Measurements from ENCODE around the gene ANKRD45.
"Not testable (repeated sequence)": the region's sequence is repeated elsewhere in the genome, so short reads cannot be mapped to it uniquely, and the experiment has no call there.

DNA sequence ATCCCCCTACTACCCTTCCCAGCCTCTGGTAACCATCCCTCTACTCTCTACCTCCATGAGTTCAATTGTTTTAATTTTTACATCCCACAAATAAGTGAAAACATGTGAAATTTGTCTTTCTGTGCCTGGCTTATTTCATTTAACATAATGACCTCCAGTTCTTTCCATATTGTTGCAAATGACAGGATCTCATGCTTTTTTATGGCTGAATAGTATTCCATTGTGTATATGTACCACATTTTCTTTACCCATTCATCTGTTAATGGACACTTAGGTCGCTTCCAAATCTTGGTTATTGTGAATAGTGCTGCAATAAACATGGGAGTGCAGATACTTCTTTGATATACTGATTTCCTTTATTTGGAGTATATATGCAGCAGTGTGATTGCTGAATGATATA is 105.8 kb downstream of the ANKRD45 start:
- TF ChIP-seq, protein P1, sequence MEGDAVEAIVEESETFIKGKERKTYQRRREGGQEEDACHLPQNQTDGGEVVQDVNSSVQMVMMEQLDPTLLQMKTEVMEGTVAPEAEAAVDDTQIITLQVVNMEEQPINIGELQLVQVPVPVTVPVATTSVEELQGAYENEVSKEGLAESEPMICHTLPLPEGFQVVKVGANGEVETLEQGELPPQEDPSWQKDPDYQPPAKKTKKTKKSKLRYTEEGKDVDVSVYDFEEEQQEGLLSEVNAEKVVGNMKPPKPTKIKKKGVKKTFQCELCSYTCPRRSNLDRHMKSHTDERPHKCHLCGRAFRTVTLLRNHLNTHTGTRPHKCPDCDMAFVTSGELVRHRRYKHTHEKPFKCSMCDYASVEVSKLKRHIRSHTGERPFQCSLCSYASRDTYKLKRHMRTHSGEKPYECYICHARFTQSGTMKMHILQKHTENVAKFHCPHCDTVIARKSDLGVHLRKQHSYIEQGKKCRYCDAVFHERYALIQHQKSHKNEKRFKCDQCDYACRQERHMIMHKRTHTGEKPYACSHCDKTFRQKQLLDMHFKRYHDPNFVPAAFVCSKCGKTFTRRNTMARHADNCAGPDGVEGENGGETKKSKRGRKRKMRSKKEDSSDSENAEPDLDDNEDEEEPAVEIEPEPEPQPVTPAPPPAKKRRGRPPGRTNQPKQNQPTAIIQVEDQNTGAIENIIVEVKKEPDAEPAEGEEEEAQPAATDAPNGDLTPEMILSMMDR (IDR thresholded peaks at IDR 0.05) = not testable (repeated sequence)
- not testable (repeated sequence) for TF ChIP-seq POLR2A (IDR thresholded peaks at IDR 0.05; ENCODE audit: low read depth); POLR2AphosphoS5 (IDR thresholded peaks at IDR 0.05)
